Pancreas (tissue), 10 donors: ENCODE results near the gene GNAQ. TPM values are rescaled to one million over a fixed set of nuclear protein-coding genes. Genes with fewer than 3 reads are reported as not detected.
A peak's percentile ranks its signal among the peaks of the same experiment; 100 is the strongest.

Source experiments
- ATAC-seq, 4 donors: fragments of 200-7000 bp; cut with Tn5 transposase; one replicate each; pipeline versions ENCODE4 v1.8.0 to v1.9.1; 2020; ENCODE audit warnings: mild to moderate bottlenecking in 4 of 4, moderate library complexity in 4 of 4
- DNase-seq, 6 donors: peaks; one replicate each; pipeline ENCODE4 v3.0.0-alpha.2; 2020
- FAIRE-seq: peaks from 2 replicates; lab custom pipeline; 2012; peaks lifted over from hg19 to GRCh38; lab: Jason Lieb, UNC
- H3K27ac ChIP-seq, 4 donors: fragments of 200-600 bp; sonication (generic); 1 replicate in 3 of 4; 2 replicates in 1 of 4; pipeline versions ENCODE4 v1.5.0 to v1.8.0; 2020
- H3K27me3 ChIP-seq, 4 donors: fragments of 200-600 bp; one replicate each; pipeline ENCODE4 v1.8.0; 2021
- H3K36me3 ChIP-seq, 3 donors: fragments of 200-600 bp; sonication (generic) in 1 of 3; one replicate each; pipeline versions ENCODE4 v1.5.0 to v1.8.0; 2020 to 2021
- H3K4me1 ChIP-seq, 3 donors: fragments of 200-600 bp; one replicate each; pipeline ENCODE4 v1.8.0; 2021
- H3K4me3 ChIP-seq, 4 donors: fragments of 200-600 bp; sonication (generic) in 2 of 4; one replicate each; pipeline versions ENCODE4 v1.5.0 to v1.8.0; 2020 to 2021
- H3K9me3 ChIP-seq, 4 donors: fragments of 200-600 bp; one replicate each; pipeline ENCODE4 v1.8.0; 2021
- WGBS, 2 donors: extraction: QIAGEN DNeasy Blood & Tissue Kit; methylation state at CpG; one replicate each; pipeline ENCODE4 v1.1.7; 2013; 5-methylcytosine and 5-hydroxymethylcytosine counted together
- intact Hi-C, 3 donors: fragments of 100-400 bp; cut with DNase I; formaldehyde crosslinking; loops; one replicate each; pipeline versions ENCODE4 v1.11.1 to v1.14.2; 2022
- polyA plus RNA-seq, 2 donors: library from polyadenylated mRNA; stranded (reverse); fragments of 200-250 nt; gene quantifications; one replicate each; pipeline ENCODE4 v1.2.3, GENCODE V29; 2013
- total RNA-seq, 6 donors: library from RNA; stranded (reverse); fragmentation: NEBNext Ultra II Directional in 4 of 6; extraction: Animal tissue kit (Norgen Biotek cat#: 25700) in 4 of 6; gene quantifications; one replicate each; pipeline versions ENCODE4 v1.2.1 to v1.2.4, GENCODE V29; 2021 to 2023
- TF ChIP-seq, protein P1 (sequence below), 4 donors: fragments of 200-600 bp; sonication (generic) in 3 of 4; IDR thresholded peaks; one replicate each; pipeline versions ENCODE4 v1.5.0 to v1.8.0; 2021; ENCODE audit warnings: antibody characterized with exemption in 4 of 4
- donor health status: healthy with polysubstance abuse.
- donor health status: DM: no; HTN: no; CAD: no; lungs with moderate emphysema.
- donor health status: DM: no; HTN: no; CAD: no.
- donor health status: control.
- donor health status: control.
- donor health status: Bipolar disorder and iron deficiency.
- donor health status: DM: yes; HTN: yes; CAD: no.
- donor health status: DM: no; HTN: no; CAD: no.
- donor health status: DM: no; HTN: no; CAD: no.
- donor health status: DM: yes; HTN: yes; CAD: no.

GNAQ gene
- total and polyA plus RNA-seq, 8 donors: 6.7 to 33.8 (median 18.2) TPM

DNA sequence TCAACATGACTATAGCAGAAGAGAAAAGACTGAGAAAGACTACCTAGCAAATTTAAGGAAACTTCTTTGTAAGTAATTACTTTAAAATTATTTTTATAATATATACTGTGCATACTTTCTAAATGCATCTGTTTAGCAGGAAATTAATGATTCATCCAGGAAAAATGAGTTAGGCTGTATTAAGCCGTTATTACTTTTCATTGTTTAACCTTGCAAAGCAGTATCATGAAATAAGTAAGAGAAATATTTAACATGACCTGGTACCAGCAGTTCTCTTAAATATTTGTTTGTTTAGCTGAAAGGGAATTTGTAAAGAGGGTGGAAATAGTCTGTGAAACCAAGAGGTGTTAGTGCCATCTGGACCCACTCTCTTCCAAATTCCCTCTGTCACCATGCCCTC lies 175.0 kb downstream of the GNAQ start:
- H3K4me3 ChIP-seq: no peak overlapping the region
- TF ChIP-seq, protein P1, sequence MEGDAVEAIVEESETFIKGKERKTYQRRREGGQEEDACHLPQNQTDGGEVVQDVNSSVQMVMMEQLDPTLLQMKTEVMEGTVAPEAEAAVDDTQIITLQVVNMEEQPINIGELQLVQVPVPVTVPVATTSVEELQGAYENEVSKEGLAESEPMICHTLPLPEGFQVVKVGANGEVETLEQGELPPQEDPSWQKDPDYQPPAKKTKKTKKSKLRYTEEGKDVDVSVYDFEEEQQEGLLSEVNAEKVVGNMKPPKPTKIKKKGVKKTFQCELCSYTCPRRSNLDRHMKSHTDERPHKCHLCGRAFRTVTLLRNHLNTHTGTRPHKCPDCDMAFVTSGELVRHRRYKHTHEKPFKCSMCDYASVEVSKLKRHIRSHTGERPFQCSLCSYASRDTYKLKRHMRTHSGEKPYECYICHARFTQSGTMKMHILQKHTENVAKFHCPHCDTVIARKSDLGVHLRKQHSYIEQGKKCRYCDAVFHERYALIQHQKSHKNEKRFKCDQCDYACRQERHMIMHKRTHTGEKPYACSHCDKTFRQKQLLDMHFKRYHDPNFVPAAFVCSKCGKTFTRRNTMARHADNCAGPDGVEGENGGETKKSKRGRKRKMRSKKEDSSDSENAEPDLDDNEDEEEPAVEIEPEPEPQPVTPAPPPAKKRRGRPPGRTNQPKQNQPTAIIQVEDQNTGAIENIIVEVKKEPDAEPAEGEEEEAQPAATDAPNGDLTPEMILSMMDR (IDR thresholded peaks at IDR 0.05): no peak
- no peak for DNase-seq
- no peaks in the 10 kb centered on the region for H3K36me3 ChIP-seq
- H3K9me3 ChIP-seq: no peaks in the 10 kb centered on the region
- FAIRE-seq: no peak
- H3K27ac ChIP-seq: no peak overlapping the region
- intact Hi-C loops: no loop called here
- peaks cover 7 to 18% (median 12%) of the 10 kb centered on the region in 3 donors for H3K4me1 ChIP-seq
- WGBS, 2 donors: 33 to 42% methylated on average over 1 of the region's 1 CpG
- ATAC-seq: no peak
- no peaks in the 10 kb centered on the region for H3K27me3 ChIP-seq

DNA sequence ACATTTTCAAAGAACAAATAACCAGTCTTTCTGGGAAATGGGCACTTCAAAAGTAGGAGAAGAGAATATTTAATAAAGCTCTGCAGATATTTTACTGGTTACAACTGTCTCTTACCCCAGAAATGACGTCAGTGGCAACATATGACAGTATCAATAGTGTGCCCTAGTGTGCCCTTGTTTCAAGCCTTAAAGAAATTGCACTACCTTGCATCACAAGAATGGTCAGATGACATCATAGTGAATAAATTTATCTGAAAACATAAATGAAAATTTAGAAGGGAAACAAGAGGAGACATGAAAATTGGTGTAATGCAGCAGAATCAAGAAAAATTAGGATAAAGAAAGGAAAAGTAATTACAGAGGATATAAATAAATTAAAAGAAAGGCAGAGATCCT lies 176.7 kb downstream of the GNAQ start:
- Histone ChIP-seq H3K36me3 (no peaks in the 10 kb centered on the region), H3K27me3 (no peaks in the 10 kb centered on the region), H3K9me3 (no peaks in the 10 kb centered on the region), H3K4me3 (no peak overlapping the region), H3K4me1 (peaks cover 7 to 21% (median 13%) of the 10 kb centered on the region in 3 donors), H3K27ac (no peak overlapping the region)
- no peak for ATAC-seq
- TF ChIP-seq, protein P1 (IDR thresholded peaks at IDR 0.05): no peak
- 74 to 75% methylated on average over 1 of the region's 1 CpG for WGBS, 2 donors
- no peak for FAIRE-seq
- intact Hi-C loops: no loop called here
- DNase-seq: no peak

DNA sequence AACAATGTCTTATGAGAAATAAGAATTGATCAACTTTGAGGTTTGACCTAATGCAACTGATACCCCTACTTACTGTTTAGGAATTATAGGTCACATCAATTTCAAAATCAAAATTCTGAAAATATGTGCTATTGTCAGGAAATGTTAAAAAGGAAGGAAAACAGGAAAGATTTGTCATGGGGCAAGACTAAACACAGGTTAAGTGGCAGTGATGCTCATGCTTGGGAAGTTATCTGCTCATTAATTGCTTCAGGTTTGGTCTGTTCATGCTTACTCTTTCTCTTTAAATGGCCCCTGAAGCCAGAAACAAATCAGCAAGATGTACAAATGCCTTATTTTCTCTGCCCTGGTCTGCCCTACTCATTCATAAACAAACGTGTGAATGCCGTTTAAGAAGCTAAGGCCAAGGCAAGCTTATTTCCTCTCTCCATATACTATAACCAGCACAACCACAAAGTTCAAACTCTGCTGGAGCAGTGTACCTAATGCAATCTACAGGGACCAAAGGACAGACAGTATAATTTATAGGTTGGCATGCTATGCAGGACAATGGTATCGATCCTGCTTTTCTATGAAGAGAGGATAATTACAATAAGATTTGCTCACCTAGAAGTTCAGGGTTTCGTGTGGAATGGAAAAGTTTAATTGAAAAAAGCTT lies 177.2 kb downstream of the GNAQ start:
- WGBS, 2 donors: 70 to 81% methylated on average over 4 of the region's 4 CpGs
- no peak overlapping the region for H3K4me3 ChIP-seq
- FAIRE-seq: no peak
- DNase-seq: no peak
- intact Hi-C loops: no loop called here
- no peak overlapping the region for H3K27ac ChIP-seq
- H3K27me3 ChIP-seq: no peaks in the 10 kb centered on the region
- TF ChIP-seq, protein P1 (IDR thresholded peaks at IDR 0.05): no peak
- H3K9me3 ChIP-seq: no peaks in the 10 kb centered on the region
- no peak for ATAC-seq
- H3K4me1 ChIP-seq: peaks cover 7 to 21% (median 13%) of the 10 kb centered on the region in 3 donors
- H3K36me3 ChIP-seq: no peaks in the 10 kb centered on the region

DNA sequence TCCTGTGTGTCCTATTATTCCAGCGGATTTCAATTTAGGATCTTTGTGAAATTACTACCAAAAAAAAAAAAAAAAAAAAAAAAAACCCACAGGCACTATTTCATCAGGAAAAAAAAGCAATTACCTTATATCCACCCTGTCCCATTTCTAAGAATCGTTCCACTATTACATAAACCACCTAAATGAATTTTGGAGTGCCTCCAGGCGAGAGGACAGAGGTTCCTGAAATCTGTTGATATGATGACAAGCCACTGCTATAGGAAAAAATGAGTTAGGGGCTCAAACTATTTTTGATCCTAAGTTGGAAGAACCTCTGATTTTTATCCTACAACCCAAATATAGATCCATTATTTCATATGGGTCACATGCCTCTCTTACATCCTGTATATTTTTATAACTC lies 177.9 kb downstream of the GNAQ start:
- Histone ChIP-seq H3K27me3 (no peaks in the 10 kb centered on the region), H3K9me3 (no peaks in the 10 kb centered on the region), H3K36me3 (no peaks in the 10 kb centered on the region), H3K4me3 (no peak overlapping the region), H3K27ac (no peak overlapping the region), H3K4me1 (peaks cover 7 to 21% (median 13%) of the 10 kb centered on the region in 3 donors)
- intact Hi-C loops: no loop called here
- 88% methylated on average over 3 of the region's 3 CpGs for WGBS, 2 donors
- FAIRE-seq: no peak
- TF ChIP-seq, protein P1 (IDR thresholded peaks at IDR 0.05): no peak
- no peak for DNase-seq
- no peak for ATAC-seq

DNA sequence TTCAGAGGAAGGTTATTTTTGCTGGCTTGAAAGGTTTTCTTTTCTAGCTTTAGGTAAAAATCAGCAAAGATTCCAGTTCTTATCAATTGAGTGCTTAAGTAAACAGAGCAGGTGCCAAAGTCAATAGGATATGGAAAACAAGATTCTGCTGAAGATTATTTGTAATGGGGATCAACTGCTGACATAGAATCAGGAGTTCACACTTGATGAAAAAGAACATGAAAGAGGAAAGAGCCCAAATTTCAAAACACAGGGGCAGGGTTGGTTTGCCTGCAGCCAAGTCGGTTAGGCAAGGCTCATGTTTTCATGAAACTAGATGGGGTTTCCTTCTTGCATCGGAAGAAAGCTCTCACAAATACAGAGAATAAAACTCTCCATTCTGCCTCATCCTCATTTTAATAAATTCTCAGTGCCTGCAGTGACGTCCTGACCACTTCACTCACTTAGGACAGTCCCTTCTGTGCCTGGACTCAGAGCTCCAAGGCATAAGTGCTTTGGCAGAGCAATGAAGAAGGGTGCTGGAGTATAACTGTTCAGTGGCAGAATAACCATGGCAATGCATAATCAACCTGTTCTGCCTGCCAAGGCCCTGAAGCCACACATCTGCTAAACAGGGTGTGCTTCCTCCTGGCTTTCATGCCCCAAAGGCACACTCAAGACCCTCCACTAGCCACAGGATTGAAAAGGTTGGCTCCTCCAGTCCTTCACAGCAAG lies 179.6 kb downstream of the GNAQ start:
- H3K36me3 ChIP-seq: no peaks in the 10 kb centered on the region
- H3K27ac ChIP-seq: no peak overlapping the region
- FAIRE-seq (no peak), ATAC-seq (peak; percentile 32 to 70 (median 50)), DNase-seq (no peak)
- TF ChIP-seq, protein P1 (IDR thresholded peaks at IDR 0.05): no peak
- no peak overlapping the region for H3K4me3 ChIP-seq
- 46 to 57% methylated on average over 3 of the region's 3 CpGs for WGBS, 2 donors
- no peaks in the 10 kb centered on the region for H3K9me3 ChIP-seq
- intact Hi-C loops: no loop called here
- H3K27me3 ChIP-seq: no peaks in the 10 kb centered on the region
- peaks cover 7 to 21% (median 13%) of the 10 kb centered on the region in 3 donors for H3K4me1 ChIP-seq
